LoVo (cell line): ENCODE results near the gene SPG7.

Source experiments
- DNase-seq: peaks from one replicate; pipeline ENCODE4 v3.0.0-alpha.2; 2016; ENCODE audit warnings: low spot score

SPG7 gene

DNA sequence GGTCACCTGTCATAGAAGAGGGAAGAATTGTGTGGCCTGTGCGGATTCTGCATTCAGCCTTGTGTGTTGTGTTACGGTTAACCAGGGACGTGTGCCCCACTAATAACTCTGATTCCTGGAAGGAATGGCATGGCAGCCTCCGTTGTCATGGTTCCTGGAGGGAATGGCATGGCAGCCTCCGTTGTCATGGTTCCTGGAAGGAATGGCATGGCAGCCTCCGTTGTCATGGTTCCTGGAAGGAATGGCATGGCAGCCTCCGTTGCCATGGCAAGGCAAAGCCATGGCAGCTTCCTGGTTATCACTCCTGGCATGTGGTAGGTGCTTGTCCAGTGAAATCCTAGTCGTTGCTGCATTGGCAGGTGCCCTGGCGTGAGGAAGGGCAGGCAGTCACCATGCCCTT, 8.9 kb downstream of the SPG7 start:
- DNase-seq: no peak

DNA sequence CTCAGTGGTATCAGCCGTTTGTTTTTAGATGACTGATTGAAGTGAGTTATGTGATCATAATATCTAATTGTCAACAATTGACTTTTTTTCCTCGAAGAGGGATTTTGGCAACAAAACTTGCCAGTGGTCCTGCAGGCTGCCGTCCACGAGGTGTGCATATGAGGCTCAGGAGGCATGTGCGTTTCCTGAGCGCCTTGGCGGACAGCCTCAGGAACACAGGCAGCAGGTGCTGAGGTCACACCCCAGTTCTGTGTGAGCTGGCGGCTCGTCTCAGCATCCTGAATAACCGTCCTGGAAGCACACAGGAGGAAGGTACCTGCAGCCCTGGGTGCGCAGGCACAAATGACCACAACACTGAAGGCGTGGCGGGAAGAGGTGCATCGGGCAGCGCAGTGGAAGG, 11.7 kb downstream of the SPG7 start:
- DNase-seq: no peak

DNA sequence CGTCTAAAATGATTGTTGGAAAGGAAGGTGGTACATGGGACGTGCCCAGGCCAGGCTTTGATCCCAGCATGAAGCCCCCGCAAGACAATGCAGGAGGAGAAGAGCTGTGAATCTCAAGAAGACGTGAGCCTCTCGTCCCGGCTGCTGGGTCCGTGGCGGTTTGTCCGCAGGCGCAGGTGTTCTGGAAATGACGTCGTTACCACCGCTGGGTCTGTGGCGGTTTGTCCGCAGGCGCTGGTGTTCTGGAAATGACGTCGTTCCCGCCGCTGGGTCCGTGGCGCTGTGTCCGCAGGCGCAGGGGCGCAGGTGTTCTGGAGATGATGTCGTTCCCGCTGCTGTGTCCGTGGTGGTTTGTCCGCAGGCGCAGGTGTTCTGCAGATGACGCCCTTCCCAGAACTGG, 14.1 kb downstream of the SPG7 start:
- no peak for DNase-seq

DNA sequence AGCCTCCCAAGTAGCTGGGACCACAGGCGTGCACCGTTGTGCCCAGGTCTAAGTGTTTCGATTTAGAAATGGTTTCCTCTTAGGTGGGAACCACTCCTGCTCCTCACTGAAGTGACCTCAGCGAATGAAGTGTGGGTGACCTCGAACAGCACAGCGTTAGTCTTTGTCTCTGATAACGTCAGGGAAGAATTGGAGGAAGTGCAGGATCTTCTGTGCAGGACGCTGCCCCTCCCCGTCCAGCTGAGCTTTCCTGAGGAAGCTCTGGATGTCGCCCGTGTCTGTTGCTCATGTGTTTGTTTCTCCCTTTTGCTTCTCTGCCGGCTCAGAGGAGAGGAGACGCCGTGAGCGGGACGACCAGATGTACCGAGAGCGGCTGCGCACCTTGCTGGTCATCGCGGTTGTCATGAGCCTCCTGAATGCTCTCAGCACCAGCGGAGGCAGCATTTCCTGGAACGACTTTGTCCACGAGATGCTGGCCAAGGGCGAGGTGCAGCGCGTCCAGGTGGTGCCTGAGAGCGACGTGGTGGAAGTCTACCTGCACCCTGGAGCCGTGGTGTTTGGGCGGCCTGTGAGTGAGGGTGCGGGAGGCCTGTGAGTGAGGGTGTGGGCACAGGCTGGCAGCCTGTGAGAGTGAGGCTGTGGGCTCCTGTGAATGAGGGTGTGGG, 15.6 kb downstream of the SPG7 start:
- no peak for DNase-seq

DNA sequence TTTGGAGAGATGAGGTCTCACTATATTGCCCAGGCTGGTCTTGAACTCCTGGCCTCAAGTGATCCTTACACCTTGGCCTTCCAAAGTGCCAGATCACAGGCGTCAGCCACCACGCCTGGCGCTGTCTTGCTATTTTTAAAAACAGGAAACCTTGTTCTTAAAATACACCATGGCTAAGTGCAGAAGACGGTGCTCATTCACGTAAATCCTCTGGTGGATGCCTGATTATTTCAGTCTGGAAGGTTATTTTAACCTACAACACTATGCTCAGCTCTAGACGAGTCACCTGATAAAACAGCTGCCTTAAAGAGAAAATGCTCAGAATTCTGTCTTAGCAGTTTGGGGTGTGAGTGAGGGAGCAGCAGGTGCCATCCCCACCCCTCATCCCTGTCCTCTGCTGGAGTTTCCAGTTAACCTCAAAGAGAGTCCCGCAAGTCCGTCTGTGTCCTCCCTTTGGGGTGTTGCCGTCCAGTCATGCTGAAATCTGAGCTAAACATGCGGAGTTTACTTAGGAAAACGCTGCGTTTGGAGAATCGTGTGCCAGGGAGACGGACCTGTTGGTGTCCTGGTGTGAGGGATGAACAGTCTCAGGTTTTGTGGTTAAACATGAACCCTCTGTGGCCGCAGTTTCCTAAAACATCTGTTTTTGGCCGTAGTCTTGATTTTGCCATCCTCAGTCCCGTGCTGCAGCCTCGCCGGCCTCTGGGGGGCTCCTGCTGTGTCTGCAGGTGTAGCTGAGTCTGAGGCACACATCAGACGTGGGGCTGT, 17.1 kb downstream of the SPG7 start:
- no peak for DNase-seq

DNA sequence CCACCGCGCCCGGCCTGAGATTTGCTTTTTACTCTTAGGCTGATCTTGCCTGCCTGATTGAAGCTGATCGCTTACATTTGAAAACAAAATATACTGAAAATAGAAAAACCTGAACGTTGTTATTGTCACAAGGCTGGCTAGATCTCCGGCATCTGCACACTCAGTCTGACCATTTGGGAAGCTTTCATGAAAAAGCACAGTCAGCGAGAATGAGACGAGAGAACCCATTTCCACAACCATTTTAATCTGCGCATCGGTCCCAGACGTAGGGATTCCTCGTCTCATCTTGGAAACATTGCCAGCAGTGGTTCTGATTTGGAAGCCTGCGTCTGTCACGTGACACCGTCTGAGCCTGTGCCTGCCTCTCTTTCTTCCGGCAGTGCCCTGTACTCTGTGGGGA, 20.9 kb downstream of the SPG7 start:
- DNase-seq: no peak

DNA sequence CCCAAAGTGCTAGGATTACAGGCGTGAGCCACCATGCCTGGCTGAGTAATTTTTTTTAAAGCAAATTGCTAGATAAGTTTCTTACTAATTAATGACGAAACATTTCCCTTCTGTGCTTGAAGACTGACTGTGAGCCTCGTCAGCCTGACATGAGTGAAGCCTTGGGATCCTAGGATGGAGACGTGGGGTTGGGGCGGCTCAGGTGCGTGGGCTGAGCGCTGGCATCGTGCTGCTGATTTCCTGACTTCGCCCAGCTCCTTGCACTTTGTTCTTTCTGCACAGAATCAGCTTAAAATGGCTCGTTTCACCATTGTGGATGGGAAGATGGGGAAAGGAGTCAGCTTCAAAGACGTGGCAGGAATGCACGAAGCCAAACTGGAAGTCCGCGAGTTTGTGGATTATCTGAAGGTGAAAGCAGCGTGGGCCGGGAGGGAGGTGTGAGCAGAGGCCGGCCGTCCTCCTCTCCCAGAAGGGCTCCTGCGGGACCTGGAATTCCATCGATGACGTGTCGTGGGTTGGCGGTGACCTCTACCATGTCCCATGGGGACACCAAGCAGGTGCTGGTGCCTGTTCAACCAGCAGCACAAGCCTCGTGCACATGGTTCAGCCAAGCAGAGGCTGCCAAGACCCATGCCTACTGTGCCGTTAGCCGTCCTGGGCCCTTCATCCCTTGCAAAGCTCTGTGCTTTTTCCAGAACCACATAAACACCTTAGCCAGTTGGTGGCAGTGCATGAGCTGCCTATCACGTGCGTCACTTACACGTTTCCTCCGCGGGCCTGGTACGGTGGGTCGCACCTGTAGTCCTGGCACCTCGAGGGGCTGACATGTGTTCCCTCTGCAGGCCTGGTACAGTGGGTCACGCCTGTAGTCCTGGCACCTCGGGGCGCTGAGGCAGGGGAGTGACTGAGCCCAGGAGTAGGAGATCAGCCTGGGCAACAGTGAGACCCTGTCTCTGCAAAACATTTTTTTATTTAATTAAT, 22.5 kb downstream of the SPG7 start:
- DNase-seq: no peak

DNA sequence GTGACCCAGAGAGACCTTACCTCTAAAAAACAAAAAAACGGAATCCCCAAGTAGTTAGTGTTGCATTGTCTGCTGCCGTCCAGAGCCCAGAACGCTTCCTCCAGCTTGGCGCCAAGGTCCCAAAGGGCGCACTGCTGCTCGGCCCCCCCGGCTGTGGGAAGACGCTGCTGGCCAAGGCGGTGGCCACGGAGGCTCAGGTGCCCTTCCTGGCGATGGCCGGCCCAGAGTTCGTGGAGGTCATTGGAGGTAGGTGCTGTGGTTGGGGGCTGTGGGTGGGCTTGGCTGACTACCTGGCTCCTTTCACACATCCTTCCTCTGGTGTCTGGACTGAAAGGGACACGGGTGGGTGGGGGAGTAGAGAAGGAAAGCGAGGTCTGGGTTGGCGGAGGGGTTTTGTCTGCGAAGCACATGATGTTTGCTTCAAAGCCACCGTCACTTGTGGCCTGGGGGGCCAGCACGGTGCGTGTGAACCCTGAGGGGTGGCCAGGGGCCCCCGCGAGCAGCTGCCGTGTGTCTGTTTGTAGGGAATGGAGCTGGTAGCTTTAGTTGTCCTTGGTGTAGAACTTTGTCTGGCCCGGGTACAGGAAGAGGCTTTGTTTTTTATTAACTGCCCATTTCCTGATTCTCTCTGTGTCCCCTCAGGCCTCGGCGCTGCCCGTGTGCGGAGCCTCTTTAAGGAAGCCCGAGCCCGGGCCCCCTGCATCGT, 23.8 kb downstream of the SPG7 start:
- DNase-seq: no peak

DNA sequence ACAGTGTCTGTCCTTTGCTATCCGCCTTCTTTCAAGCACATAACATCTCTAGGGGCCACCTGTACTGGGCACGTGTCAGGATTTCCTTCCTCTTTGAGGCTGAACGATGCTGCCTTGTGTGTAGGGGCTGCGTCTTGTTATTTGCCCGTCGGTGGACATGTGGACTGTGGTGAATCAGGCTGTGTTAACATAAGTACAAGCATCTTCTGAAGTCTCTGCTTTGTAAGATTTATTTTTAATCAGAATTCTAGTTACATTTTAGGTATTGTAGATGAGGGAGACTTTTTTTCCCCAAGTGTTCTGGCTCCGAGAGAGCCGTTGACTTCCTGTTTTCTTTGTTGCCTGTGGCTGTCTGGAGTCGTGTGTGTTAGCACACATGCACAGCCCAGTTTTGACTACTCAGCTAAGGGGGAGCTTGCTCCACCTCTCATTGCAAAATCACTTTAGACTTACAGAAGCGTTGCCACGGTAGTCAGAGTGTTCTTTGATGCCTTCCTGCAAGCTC, 26.1 kb downstream of the SPG7 start:
- no peak for DNase-seq

DNA sequence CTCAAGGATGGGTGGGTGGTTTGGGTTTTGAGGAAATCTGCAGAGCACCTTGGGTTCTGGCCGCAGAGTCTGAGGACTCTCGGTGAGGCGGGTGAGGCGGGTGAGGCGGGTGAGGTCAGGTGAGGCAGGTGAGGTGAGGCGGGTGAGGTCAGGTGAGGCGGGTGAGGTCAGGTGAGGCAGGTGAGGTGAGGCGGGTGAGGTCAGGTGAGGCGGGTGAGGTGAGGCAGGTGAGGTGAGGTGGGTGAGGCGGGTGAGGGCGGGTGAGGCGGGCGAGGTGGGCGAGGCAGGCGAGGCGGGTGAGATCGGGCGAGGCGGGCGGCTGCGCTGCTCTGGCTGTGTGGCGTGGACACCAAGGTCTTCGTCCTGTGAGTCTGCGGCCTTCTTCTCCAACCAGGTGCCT, 28.2 kb downstream of the SPG7 start:
- no peak for DNase-seq

DNA sequence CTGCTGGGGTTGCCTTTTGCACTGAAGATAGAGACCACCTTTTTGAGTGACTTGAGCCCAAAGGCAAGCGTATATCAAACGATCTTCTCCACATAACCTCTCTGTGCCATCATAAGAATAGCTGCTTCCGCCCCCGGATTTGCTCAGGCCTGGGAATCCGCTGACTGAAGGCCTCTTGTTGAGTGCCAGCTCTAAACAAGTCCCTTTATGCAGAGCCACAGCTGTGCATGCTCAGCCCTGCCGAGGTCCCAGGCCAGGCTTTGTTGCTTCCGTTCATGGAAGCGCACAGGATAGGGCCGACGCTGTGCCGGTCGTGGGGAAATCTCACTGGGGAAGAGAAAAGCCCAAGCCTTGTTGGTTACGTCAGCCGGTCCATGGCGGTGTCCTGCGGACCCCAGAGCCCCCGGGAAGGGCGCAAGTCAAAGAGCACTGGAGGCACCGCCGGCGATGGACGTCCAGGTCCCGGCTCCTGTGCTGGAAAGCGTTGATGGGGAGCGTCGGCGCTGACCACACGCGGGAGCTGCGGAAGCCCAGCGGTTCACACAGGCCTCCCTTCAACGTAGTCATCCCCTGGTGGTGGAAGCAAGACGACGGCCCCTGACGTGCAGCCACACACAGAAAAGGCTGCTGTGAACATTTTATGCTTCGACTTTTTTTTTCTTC, 28.8 kb downstream of the SPG7 start:
- no peak for DNase-seq

DNA sequence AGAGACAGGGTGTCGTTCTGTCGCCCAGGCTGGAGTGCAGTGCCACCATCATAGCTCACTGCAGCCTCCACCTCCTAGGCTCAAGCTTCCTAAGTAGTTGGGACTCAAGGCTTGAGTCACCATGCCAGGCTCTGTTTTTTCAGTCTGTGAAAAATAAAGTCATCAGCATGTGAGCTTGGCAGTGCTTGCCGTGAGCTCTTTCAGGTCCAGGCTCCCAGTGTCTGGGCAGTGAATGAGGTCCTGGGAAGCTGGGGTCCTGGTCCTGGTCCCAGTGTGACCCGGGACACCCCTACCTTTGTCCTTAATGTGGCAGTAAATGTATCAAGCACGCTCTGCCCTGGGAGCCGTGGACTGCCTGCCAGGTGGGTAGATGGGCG, 29.3 kb downstream of the SPG7 start:
- DNase-seq: no peak

DNA sequence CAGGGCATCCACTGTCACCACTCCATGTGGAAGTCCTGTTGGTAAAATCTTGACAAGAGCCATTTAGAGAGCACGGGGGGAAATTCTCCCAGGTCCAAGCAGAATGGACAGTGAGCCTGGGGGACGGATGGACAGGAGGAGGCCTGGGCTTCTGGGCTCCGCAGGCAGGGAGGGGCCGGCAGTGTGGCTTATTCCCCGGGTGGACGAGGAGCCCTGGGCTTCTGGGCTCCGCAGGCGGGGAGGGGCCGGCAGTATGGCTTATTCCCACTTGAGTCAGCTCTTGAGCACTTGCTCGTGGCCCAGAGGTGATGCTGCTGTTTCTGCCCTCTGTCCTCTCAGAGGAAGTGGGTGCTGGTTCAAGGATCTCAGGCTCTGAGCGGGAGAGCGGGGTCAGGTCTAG, 30.1 kb downstream of the SPG7 start:
- DNase-seq: no peak

DNA sequence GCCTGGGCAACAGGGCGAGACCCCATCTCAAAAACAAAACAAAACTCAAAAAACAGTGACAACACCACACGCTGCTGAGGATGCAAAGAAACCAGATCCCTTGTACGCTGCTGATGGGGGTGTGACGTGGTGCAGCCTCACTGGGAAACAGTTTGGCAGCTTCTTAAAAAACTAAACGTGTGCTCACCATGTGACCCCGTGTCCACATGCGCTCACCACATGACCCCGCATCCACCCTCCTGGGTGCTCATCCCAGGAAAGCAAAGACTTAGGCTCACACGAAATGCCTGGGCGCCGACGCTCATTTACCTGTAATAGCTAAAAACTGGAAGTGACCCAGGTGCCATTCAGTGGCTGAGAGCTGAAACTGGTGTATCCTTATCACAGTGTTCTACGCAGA, 32.4 kb downstream of the SPG7 start:
- no peak for DNase-seq

DNA sequence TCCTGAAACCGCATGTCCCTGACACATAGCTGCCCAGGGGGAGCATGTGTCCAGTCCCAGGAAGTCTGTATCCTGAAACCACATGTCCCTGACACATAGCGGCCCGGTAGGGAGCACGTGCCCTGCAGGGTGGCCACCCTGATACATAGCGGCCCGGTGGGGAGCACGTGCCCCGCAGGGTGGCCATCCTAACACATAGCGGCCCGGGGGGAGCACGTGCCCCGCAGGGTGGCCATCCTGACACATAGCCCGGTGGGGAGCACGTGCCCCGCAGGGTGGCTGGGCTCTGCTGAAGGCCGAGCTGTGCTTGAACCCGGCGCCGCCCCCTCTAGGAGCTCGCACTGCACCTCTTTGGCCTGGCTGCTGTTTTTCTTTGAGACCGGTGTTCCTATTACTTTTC, 33.6 kb downstream of the SPG7 start:
- DNase-seq: no peak

DNA sequence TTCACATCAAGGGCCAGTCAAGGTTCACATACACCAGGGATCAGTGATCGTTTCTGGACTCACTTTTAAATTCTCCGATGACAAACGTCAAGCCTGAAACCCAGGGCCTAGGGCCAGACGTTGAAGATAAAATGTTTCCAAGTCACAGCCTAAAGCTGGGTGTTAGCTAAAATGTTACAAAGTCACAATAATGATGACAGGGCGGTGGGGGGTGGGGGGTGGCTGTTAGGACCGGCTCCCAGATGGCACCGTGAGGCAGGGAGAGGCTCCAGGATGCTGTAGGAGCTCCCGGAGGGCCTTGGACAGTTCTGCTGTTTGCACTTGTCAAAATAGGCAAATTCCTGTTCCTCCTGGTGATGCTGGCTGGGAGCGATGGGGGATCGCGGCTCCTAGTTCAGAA, 35.9 kb downstream of the SPG7 start:
- DNase-seq: no peak

DNA sequence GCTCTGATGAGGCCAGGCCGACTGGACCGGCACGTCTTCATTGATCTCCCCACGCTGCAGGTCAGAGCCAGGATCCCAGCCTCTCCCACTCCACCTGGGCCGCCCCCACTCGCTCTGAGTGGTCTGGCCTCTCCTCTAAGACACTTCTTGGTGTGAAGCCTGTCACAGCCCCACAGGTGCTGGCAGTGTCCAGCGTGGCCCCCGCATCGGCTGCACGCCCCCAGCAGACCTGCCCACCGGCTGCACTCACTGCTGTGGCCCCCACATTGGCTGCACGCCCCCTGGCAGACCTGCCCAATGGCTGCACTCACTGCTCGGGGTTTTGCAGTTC, 36.5 kb downstream of the SPG7 start:
- no peak for DNase-seq

DNA sequence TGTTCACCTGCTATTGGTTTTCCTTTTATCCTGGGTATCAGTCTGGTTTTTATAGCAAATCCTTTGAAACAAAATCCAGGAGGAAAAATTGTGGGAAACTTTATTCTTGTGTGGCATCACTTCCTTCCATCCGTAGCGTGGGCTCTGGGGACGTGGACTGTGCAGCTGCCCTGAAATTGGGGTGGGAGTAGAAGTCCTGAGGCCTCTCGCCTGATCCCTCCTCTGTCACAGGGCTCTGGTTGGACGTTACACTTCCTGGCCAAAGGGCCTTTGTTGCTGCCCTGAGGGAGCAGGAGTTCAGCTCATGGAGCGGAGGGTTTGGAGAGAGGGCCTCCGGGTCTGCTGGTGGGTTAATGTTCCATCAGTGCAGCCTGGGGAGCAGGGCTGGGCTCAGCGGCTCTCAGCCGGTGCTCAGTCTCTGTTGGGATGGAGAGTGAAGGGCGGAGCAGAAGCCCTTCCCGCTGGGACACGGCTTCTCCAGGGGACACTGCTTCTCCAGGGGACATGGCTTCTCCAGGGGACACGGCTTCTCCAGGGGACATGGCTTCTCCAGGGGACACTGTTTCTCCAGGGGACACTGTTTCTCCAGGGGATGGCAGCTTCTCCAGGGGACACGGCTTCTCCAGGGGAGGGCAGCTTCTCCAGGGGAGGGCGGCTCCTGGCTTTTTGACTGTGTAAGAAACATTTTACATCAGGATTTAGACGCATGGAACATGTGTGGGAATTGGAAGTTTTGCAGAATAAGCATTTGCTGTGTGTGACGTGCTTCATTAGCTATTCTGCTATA, 37.0 kb downstream of the SPG7 start:
- no peak for DNase-seq

DNA sequence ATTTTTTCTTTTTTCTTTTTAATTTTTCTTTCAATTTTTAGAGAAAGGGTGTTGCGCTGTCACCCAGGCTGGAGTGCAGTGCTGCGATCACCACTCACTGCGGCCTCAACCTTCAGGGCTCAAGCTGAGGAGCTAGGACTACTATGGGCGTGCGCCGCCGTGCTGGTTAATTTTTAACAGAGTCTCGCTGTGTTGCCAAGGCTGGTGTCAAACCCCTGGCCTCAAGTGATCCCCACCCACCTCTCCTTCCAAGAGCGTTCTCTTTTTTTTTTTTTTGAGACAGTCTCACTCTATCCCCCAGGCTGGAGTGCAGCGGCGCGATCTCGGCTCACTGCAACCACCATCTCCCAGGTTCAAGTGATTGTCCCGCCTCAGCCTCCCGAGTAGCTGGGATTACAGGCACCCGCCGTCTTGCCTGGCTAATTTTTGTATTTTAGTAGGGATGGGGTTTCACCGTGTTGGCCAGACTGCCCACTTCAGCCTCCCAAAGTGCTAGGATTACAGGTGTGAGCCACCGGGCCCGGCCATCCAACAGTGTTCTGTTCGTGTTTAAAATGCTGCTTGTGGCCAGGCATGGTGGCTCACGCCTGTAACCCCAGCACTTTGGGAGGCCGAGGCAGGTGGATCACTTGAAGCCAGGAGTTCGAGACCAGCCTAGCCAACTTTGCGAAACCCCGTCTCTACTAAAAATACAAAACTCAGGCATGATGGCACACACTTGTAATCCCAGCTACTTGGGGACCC, 37.8 kb downstream of the SPG7 start:
- no peak for DNase-seq

DNA sequence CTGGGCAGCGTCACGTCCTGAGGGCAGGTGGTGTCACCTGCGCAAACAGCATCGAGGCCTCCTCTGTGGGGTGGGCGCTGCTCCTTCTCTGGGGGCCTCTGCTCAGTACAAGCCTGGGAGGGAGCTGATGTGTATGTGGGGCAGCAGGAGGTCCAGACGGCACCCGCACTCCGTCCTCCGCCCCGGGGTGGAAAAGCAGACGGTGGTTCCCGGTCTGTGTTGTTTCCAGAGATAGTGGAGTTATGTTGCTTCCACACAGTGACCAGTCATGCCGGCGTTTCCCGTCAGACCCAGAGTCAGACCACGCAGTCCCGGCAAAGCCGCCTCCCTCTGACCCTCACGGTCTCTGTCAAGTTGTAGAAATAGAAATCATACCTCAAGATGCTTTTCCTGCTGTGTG, 38.6 kb downstream of the SPG7 start:
- DNase-seq: no peak
